HepG2 (cell line): Measurements from ENCODE around the gene DTX4. TPM values are rescaled to one million over a fixed set of nuclear protein-coding genes. Genes with fewer than 3 reads are reported as not detected.

Experiments
- HOXA3 ChIP-seq: sonication (generic); formaldehyde crosslinking; IDR thresholded peaks from 2 replicates; pipeline ENCODE4 v1.5.0; 2020; ENCODE audit warnings: missing genetic modification reagents
- JARID2 ChIP-seq: sonication (generic); formaldehyde crosslinking; IDR thresholded peaks from 2 replicates; pipeline ENCODE4 v1.8.1; 2023; ENCODE audit warnings: missing genetic modification reagents, inconsistent platforms; ENCODE audit not compliant: insufficient replicate concordance
- RBM22 ChIP-seq: fragments of 200-400 bp; formaldehyde crosslinking; optimal IDR thresholded peaks from 2 replicates; pipeline ENCODE3; 2017; ENCODE audit warnings: mild to moderate bottlenecking, low read length, moderate library complexity
- TMF1 ChIP-seq: sonication (generic); formaldehyde crosslinking; IDR thresholded peaks from 2 replicates; pipeline ENCODE4 v1.8.1; 2022; ENCODE audit warnings: low read depth, missing genetic modification reagents
- ZNF253 ChIP-seq: sonication (generic); formaldehyde crosslinking; IDR thresholded peaks from 2 replicates; pipeline ENCODE4 v1.8.0; 2022; ENCODE audit warnings: mild to moderate bottlenecking, missing genetic modification reagents, borderline replicate concordance
- ZNF446 ChIP-seq: sonication (generic); formaldehyde crosslinking; IDR thresholded peaks from 2 replicates; pipeline ENCODE4 v1.5.0; 2020; ENCODE audit warnings: mild to moderate bottlenecking, missing genetic modification reagents
- ZNF460 ChIP-seq: sonication (generic); formaldehyde crosslinking; IDR thresholded peaks from 2 replicates; pipeline ENCODE4 v1.5.1; 2020; ENCODE audit warnings: missing genetic modification reagents, mild to moderate bottlenecking, borderline replicate concordance
- ZNF746 ChIP-seq: sonication (generic); formaldehyde crosslinking; IDR thresholded peaks from 2 replicates; pipeline ENCODE4 v1.8.0; 2022; ENCODE audit warnings: mild to moderate bottlenecking, missing genetic modification reagents
- ZNF879 ChIP-seq: sonication (generic); formaldehyde crosslinking; IDR thresholded peaks from 2 replicates; pipeline ENCODE4 v1.8.1; 2023; ENCODE audit warnings: missing genetic modification reagents
- ZSCAN12 ChIP-seq: sonication (generic); formaldehyde crosslinking; IDR thresholded peaks from 2 replicates; pipeline ENCODE4 v1.9.0; 2021; ENCODE audit warnings: mild to moderate bottlenecking, missing genetic modification reagents
- polyA plus RNA-seq, 8 experiments: library from polyadenylated mRNA; depleted of rRNA in 3 of 8; stranded (reverse) in 7 of 8; unstranded in 1 of 8; fragments of >200 nt; fragmentation: Illumina TruSeq in 4 of 8; extraction: Trizol in 4 of 8; gene quantifications; 2 replicates each; pipeline versions ENCODE4 v1.2.1 to v1.2.3, GENCODE V29; 2011 to 2016; ENCODE audit warnings: low read depth in 4 of 8, missing spikeins in 1 of 8, mixed read lengths in 1 of 8; ENCODE audit not compliant: insufficient read depth in 1 of 8
- total RNA-seq, 5 experiments: library from RNA; depleted of rRNA; stranded (reverse); fragments of >200 nt; fragmentation: Illumina TruSeq; extraction: Trizol; gene quantifications; 2 replicates each; pipeline ENCODE4 v1.2.3, GENCODE V29; 2016; ENCODE audit warnings: low read depth in 1 of 5
- TF ChIP-seq, protein P1 (sequence below): sonication (generic); formaldehyde crosslinking; IDR thresholded peaks from 2 replicates; pipeline ENCODE4 v1.4.0; 2020; ENCODE audit warnings: low read depth, mild to moderate bottlenecking, missing genetic modification reagents
- TF ChIP-seq, protein P2 (sequence below): sonication (generic); formaldehyde crosslinking; IDR thresholded peaks from 2 replicates; pipeline ENCODE4 v1.5.0; 2020; ENCODE audit warnings: mild to moderate bottlenecking, missing genetic modification reagents
- TF ChIP-seq, protein P3 (sequence below): IDR thresholded peaks from 2 replicates; pipeline ENCODE4 v1.6.1; 2016; ENCODE audit warnings: low read depth, control low read depth
- TF ChIP-seq, protein P4 (sequence below): sonication (generic); formaldehyde crosslinking; IDR thresholded peaks from 2 replicates; pipeline ENCODE4 v1.5.1; 2020; ENCODE audit warnings: missing genetic modification reagents, mild to moderate bottlenecking, borderline replicate concordance
- TF ChIP-seq, protein P5 (sequence below): sonication (generic); formaldehyde crosslinking; IDR thresholded peaks from 2 replicates; pipeline ENCODE4 v1.8.1; 2023; ENCODE audit warnings: missing genetic modification reagents, inconsistent platforms, borderline replicate concordance
- TF ChIP-seq, protein P6 (sequence below): sonication (generic); formaldehyde crosslinking; IDR thresholded peaks from 2 replicates; pipeline ENCODE4 v1.4.0; 2020; ENCODE audit warnings: missing genetic modification reagents

DTX4 gene
- total and polyA plus RNA-seq, 2 of the 13 experiments (the other 11 are each of a cell fraction or from before 2014, with no cell fraction given): 0.67 to 5.6 TPM

DNA sequence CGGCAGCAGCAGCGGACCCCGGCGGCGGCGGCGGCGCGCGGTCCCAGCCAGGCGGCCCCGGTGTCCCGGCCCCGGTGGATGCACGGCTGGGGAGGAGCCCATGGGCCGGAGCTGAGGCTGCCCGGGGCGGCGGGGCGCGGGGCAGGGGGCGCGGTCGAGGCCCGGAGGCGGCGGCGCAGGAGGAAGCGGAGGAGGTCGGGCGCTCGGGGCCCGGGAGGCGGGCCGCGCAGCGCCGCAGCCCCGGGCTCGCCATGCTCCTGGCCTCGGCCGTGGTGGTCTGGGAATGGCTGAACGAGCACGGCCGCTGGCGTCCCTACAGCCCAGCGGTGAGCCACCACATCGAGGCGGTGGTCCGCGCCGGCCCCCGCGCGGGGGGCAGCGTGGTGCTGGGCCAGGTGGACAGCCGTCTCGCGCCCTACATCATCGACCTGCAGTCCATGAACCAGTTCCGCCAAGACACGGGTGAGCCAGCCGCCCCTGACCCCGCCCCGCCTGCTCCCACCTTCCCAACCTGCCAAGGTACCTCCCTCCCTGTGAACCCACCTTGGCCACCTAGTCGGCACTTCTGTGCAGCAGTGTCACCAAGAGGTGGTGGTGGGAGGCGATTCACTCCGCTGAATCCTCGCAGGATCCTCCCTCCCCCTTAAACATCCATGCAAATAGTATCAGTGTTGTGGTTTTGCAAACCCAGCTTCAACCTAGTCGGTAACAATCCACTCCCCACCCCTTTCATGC lies 580 bp downstream of the DTX4 start (continued):
- TF ChIP-seq, protein P1, sequence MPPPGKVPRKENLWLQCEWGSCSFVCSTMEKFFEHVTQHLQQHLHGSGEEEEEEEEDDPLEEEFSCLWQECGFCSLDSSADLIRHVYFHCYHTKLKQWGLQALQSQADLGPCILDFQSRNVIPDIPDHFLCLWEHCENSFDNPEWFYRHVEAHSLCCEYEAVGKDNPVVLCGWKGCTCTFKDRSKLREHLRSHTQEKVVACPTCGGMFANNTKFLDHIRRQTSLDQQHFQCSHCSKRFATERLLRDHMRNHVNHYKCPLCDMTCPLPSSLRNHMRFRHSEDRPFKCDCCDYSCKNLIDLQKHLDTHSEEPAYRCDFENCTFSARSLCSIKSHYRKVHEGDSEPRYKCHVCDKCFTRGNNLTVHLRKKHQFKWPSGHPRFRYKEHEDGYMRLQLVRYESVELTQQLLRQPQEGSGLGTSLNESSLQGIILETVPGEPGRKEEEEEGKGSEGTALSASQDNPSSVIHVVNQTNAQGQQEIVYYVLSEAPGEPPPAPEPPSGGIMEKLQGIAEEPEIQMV: peak; percentile 9; the same call in 1 of the 2 replicates
- TF ChIP-seq ZNF879 (CRISPR knock-in tag): no peak
- TF ChIP-seq, protein P2, sequence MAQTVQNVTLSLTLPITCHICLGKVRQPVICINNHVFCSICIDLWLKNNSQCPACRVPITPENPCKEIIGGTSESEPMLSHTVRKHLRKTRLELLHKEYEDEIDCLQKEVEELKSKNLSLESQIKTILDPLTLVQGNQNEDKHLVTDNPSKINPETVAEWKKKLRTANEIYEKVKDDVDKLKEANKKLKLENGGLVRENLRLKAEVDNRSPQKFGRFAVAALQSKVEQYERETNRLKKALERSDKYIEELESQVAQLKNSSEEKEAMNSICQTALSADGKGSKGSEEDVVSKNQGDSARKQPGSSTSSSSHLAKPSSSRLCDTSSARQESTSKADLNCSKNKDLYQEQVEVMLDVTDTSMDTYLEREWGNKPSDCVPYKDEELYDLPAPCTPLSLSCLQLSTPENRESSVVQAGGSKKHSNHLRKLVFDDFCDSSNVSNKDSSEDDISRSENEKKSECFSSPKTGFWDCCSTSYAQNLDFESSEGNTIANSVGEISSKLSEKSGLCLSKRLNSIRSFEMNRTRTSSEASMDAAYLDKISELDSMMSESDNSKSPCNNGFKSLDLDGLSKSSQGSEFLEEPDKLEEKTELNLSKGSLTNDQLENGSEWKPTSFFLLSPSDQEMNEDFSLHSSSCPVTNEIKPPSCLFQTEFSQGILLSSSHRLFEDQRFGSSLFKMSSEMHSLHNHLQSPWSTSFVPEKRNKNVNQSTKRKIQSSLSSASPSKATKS: no peak
- peak; percentile 11; the same call in 1 of the 2 replicates for TF ChIP-seq HOXA3 (CRISPR knock-in tag)
- TF ChIP-seq, protein P3, sequence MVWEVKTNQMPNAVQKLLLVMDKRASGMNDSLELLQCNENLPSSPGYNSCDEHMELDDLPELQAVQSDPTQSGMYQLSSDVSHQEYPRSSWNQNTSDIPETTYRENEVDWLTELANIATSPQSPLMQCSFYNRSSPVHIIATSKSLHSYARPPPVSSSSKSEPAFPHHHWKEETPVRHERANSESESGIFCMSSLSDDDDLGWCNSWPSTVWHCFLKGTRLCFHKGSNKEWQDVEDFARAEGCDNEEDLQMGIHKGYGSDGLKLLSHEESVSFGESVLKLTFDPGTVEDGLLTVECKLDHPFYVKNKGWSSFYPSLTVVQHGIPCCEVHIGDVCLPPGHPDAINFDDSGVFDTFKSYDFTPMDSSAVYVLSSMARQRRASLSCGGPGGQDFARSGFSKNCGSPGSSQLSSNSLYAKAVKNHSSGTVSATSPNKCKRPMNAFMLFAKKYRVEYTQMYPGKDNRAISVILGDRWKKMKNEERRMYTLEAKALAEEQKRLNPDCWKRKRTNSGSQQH: no peak
- TF ChIP-seq, protein P4, sequence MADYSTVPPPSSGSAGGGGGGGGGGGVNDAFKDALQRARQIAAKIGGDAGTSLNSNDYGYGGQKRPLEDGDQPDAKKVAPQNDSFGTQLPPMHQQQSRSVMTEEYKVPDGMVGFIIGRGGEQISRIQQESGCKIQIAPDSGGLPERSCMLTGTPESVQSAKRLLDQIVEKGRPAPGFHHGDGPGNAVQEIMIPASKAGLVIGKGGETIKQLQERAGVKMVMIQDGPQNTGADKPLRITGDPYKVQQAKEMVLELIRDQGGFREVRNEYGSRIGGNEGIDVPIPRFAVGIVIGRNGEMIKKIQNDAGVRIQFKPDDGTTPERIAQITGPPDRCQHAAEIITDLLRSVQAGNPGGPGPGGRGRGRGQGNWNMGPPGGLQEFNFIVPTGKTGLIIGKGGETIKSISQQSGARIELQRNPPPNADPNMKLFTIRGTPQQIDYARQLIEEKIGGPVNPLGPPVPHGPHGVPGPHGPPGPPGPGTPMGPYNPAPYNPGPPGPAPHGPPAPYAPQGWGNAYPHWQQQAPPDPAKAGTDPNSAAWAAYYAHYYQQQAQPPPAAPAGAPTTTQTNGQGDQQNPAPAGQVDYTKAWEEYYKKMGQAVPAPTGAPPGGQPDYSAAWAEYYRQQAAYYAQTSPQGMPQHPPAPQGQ (CRISPR knock-in tag): no peak
- TF ChIP-seq, protein P5, sequence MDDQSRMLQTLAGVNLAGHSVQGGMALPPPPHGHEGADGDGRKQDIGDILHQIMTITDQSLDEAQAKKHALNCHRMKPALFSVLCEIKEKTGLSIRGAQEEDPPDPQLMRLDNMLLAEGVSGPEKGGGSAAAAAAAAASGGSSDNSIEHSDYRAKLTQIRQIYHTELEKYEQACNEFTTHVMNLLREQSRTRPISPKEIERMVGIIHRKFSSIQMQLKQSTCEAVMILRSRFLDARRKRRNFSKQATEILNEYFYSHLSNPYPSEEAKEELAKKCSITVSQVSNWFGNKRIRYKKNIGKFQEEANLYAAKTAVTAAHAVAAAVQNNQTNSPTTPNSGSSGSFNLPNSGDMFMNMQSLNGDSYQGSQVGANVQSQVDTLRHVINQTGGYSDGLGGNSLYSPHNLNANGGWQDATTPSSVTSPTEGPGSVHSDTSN (CRISPR knock-in tag): no peak
- TF ChIP-seq ZNF253 (CRISPR knock-in tag): no peak
- TF ChIP-seq ZSCAN12 (CRISPR knock-in tag): no peak
- TF ChIP-seq RBM22: no peak
- no peak for TF ChIP-seq ZNF460 (CRISPR knock-in tag)
- TF ChIP-seq, protein P6, sequence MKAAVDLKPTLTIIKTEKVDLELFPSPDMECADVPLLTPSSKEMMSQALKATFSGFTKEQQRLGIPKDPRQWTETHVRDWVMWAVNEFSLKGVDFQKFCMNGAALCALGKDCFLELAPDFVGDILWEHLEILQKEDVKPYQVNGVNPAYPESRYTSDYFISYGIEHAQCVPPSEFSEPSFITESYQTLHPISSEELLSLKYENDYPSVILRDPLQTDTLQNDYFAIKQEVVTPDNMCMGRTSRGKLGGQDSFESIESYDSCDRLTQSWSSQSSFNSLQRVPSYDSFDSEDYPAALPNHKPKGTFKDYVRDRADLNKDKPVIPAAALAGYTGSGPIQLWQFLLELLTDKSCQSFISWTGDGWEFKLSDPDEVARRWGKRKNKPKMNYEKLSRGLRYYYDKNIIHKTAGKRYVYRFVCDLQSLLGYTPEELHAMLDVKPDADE (CRISPR knock-in tag): 0 out of 2 replicates have a peak, but pooled peaks have one; percentile 7
- TF ChIP-seq TMF1 (CRISPR knock-in tag): no peak
- no peak for TF ChIP-seq JARID2 (CRISPR knock-in tag)
- TF ChIP-seq ZNF746 (CRISPR knock-in tag): 0 out of 2 replicates have a peak, but pooled peaks have one; percentile 2
- 0 out of 2 replicates have a peak, but pooled peaks have one; percentile 15 for TF ChIP-seq ZNF446 (CRISPR knock-in tag)
